Duodenal mucosa (tissue), 2 donors: ENCODE results near the gene NELFB.

Experiments used
- H3K27ac ChIP-seq: one replicate; pipeline ENCODE4 v1.7.0; 2013; ENCODE audit warnings: low read depth, low read length
- H3K27me3 ChIP-seq, 2 donors: one replicate each; pipeline ENCODE4 v1.7.0; 2013; ENCODE audit warnings: low read length in 2 of 2, control low read depth in 1 of 2; ENCODE audit not compliant: insufficient read depth in 2 of 2, control insufficient read depth in 1 of 2
- H3K36me3 ChIP-seq, 2 donors: one replicate each; pipeline ENCODE4 v1.7.0; 2013; ENCODE audit warnings: low read length in 2 of 2, control low read depth in 1 of 2; ENCODE audit not compliant: insufficient read depth in 2 of 2, control insufficient read depth in 1 of 2
- H3K4me1 ChIP-seq, 2 donors: one replicate each; pipeline ENCODE4 v1.7.0; 2013; ENCODE audit warnings: low read length in 2 of 2, control low read depth in 1 of 2; ENCODE audit not compliant: insufficient read depth in 2 of 2, control insufficient read depth in 1 of 2
- H3K4me3 ChIP-seq, 2 donors: one replicate each; pipeline ENCODE4 v1.7.0; 2013; ENCODE audit warnings: low read length in 2 of 2, low read depth in 1 of 2
- H3K9ac ChIP-seq, 2 donors: one replicate each; pipeline ENCODE4 v1.7.0; 2013; ENCODE audit warnings: low read length in 2 of 2, low read depth in 1 of 2
- H3K9me3 ChIP-seq, 2 donors: one replicate each; pipeline ENCODE4 v1.7.0; 2013; ENCODE audit warnings: low read length in 2 of 2, control low read depth in 1 of 2; ENCODE audit not compliant: control insufficient read depth in 1 of 2

The NELFB gene

DNA sequence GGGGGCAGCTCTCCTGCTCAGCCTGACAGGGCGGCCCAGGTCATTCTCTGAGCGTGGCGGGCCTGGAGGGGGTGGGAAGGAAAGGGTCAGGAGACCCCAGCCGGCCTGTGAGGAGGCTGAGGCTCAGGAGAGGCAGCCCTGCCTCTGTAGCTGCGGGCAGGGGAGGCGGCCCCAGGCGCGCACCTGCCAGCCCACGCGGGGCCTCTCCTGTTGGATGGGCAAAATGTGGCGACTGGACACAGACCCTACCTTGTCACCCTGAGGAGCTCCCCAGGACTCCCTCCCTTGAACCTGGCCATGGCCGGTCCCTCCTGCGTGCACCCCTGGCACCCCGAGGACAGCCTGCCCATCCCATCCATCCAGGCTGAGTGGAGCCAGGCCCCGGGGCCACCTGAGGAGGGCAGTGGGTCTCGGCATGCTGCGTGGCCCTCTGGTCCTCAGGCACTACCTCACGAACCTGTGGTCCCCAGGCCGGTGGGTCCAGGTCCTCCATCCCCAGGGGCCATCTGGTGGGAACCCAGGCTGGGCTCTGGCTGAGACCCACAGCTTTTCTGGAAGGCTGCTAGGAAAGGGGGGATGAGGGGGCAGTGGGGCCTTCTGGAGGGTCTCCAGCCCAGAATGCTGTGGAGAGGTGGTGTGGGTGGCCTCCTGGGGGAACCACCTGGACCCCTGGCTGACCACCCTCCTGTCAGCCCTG, 62.0 kb downstream of the NELFB start:
- H3K9me3 ChIP-seq, result no peaks in the 10 kb centered on the region
- H3K27me3 ChIP-seq, result no peaks in the 10 kb centered on the region
- no peak overlapping the region for H3K4me3 ChIP-seq
- H3K36me3 ChIP-seq, result no peaks in the 10 kb centered on the region
- H3K27ac ChIP-seq, result no peak overlapping the region
- H3K9ac ChIP-seq, result peak overlapping the region in 1 of 2 donors; percentile 10
- H3K4me1 ChIP-seq, result peaks cover 0 to 25% of the 10 kb centered on the region in 2 donors

DNA sequence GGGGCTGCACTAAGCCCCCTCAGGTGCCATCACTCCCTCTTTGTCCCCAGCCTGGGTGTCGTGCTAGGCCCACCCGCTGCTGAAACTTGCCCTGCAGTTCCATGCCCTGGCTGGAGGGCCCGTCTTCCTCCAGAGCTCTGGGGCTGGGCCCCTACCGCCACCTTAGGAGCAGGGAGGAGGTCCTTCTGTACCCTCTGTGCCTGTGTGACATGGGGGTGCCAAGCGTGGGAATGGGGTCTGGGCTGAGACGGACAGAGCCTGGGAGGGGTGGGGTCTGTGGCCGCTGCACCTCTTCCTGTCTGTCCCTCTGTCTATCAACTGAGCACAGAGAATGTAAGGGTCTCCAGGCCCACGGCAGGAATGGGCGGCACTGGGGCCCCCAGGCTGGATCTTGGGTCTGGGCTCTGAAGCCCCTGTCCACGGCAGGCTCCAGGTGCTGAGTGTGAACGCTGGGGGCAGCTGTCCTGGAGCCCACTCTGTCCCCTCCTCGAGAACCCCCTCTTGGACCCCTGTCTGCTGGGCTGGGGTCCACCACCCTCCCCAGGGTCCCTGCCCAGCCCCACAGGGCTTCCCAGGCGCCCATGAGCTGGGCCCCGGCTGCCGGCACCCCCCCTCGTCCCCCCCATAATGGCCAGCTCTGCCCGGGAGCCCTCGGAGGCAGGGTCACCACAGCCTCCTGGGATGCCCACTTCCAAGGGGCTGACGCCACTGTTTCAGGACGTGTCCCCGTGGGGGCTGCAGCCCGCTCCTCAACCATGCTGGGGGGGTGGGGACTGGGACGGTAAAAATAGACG, 62.8 kb downstream of the NELFB start:
- no peaks in the 10 kb centered on the region for H3K9me3 ChIP-seq
- H3K4me1 ChIP-seq, result peaks cover 0 to 25% of the 10 kb centered on the region in 2 donors
- no peak overlapping the region for H3K27ac ChIP-seq
- H3K4me3 ChIP-seq, result no peak overlapping the region
- no peaks in the 10 kb centered on the region for H3K36me3 ChIP-seq
- H3K9ac ChIP-seq, result no peak overlapping the region
- no peaks in the 10 kb centered on the region for H3K27me3 ChIP-seq

DNA sequence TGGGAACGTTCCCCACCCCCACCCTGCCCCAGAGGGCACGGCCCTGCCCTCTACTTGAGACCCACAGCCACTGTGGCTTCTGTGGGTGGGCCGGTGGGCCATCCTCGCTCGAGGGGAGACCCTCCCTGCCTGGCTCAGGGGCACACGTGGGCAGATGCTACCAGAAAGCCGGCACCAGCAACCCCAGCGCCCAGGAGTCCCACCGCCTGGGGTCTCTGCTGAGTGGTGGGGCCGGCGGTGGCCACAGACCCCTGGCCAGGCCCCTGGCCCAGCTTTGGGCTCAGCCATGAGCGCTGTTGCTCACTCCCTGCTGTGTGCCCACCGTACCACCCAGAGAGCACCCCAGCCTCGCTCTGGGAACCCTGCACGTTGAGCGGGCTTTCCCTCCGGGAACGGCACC, 63.5 kb downstream of the NELFB start:
- no peak overlapping the region for H3K9ac ChIP-seq
- H3K4me3 ChIP-seq, result no peak overlapping the region
- H3K36me3 ChIP-seq, result no peaks in the 10 kb centered on the region
- no peak overlapping the region for H3K27ac ChIP-seq
- H3K4me1 ChIP-seq, result peaks cover 0 to 20% of the 10 kb centered on the region in 2 donors
- no peaks in the 10 kb centered on the region for H3K27me3 ChIP-seq
- H3K9me3 ChIP-seq, result no peaks in the 10 kb centered on the region

DNA sequence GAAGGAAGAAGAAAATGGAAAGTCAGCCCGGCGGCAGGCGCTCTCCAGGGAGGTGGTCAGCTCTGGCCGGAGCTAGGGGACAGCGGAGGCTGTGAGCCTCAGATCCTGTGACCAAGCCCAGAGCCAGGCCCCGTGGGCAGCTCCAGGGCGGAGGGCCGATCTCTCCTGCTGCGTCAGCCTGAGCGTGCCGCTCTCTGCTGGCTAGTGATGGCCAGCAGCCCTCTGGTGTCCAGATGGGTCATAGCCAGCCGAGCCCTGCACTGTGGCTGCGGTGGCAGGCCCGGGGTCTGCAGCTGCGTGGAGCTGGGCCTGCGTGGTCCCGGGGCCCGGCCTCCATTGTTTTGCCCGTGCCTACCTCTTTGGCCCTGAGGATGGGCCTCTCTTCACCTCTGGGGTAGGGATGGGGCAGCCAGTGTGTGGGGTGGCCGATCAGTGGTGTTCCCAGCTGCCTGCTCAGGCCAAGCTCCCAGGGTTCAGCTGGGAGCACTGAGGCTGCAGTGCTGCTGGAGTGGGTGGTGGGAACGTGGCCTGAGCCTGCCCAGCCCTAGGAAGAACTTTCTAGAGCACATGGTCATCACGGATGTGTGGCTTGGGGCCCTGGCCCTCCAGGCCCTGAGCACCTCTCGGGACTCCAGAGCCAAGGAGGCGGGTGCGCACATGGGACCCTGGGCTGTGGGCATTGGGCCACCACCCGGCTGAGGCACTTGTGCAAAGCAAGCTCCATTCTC, 64.0 kb downstream of the NELFB start:
- no peaks in the 10 kb centered on the region for H3K36me3 ChIP-seq
- H3K9ac ChIP-seq, result no peak overlapping the region
- H3K27me3 ChIP-seq, result no peaks in the 10 kb centered on the region
- H3K9me3 ChIP-seq, result no peaks in the 10 kb centered on the region
- peaks cover 0 to 14% of the 10 kb centered on the region in 2 donors for H3K4me1 ChIP-seq
- H3K27ac ChIP-seq, result no peak overlapping the region
- H3K4me3 ChIP-seq, result no peak overlapping the region

DNA sequence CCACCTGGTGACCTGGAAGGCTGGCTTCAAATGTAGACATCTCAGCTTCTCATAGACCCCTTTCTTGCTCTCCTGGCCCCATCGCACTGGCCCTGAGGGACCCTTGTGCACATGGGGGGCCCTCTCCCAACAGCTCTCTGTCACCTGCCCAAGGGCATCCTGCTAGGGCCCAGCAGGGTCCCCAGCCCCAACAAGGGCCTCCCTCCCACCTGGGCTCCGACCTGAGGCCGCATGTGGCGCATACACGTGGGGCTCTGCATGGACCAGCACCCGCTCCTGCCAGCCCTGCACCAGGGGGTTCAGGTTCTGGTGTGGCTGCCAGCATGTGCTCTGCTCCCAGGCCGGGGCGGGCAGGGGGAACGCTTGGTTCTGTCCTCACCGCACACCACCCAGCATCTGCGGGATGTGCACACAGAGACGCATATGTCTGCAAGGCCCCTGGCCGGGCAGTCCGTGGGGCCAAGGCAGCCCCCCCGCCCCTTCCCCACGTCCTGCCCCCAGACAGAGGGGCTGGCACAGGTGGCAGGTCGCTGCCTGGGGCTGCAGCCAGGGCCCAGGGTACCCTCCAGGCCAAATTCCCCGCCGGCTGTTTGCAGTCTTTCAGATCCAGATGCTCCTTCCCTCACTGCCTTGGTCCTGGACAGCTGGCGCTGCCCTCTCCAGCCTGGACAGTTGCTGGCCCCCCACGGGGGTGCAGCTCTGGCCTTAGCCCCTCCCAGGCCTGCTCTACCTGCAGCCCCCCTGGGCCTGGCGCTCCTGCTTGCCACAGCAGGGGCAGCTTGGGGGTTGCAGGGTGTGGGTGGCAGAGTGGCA, 64.8 kb downstream of the NELFB start:
- H3K27me3 ChIP-seq, result no peaks in the 10 kb centered on the region
- H3K4me3 ChIP-seq, result no peak overlapping the region
- no peak overlapping the region for H3K9ac ChIP-seq
- H3K4me1 ChIP-seq, result peaks cover 0 to 13% of the 10 kb centered on the region in 2 donors
- no peaks in the 10 kb centered on the region for H3K9me3 ChIP-seq
- no peak overlapping the region for H3K27ac ChIP-seq
- no peaks in the 10 kb centered on the region for H3K36me3 ChIP-seq

DNA sequence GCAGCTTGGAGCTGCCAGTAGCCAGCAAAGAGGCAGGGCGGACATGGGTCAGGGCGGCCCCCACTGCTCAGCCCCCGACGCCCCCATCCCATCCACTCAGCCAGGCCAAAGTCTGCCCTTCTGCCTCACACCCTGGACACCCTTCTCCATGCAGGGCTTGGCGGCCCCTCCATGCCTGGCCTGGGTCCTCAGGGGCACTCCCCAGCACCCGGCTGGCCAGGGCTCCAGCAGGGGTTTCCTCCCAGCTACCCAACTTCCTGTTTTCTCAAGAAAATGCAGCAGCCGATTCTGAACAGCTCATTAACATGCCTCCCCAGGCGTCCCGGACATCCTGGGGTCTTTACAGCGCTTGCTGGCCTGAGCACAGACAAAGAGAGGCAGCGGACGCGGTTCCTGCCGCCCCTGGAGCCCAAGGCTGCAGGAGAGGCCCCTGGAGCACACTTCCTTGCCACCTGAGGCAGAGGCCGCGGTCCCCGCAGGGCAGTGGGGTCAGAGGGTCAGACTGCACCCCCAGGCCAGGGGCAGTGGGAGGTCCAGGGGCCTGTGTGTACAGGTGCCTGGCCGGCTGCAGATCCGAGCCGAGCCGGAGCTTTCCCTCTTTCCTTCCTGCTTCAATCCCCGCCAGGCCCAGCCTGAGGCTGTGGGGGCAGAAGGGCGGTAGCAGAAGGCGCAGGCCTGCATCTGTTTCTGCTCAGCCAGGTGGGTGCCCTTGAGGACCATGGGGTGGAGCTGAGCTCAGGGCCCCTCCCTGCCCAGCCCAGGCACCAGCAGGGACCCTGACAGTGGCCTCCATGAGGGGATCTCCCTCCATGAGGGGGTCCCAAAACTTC, 65.6 kb downstream of the NELFB start:
- Histone ChIP-seq H3K4me1 (peaks cover 0 to 13% of the 10 kb centered on the region in 2 donors), H3K27ac (no peak overlapping the region), H3K9ac (peak overlapping the region in 1 of 2 donors; percentile 12), H3K27me3 (no peaks in the 10 kb centered on the region), H3K36me3 (no peaks in the 10 kb centered on the region), H3K4me3 (peak overlapping the region in 1 of 2 donors; percentile 22), H3K9me3 (no peaks in the 10 kb centered on the region)

DNA sequence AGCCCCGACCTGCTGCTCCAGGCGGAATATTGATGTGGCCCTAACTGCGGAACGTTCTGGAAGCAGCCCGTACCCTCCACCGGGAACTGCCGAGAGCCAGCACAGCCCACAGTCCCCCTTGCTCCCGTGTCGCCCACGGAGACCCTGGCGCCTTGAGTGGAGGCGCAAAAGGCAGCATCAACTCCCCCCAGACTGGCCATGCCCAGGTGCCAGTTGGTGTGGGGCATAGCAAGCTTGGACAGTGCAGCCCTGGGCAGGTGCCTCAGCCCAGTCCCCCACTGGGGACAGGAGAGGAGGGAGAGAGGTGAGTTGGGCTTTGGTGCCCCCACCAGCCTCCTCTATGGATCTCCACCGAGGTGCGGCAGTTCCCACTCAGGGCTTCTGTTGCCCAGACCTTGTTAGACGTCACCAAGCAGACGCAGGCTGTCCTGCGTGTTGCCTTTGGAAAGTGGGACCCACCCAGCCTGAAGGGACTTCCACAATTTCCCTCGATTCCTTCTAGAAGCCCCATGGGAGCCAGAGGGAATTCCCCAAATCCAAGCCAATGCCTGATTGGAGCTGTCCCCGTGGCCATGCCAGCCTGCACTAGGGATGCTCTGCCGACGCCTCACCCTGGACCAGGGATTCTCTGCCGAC, 66.7 kb downstream of the NELFB start:
- H3K4me1 ChIP-seq, result peaks cover 0 to 8% of the 10 kb centered on the region in 2 donors
- H3K9ac ChIP-seq, result no peak overlapping the region
- no peak overlapping the region for H3K27ac ChIP-seq

More for the DNA sequence above, 66.7 kb downstream of the NELFB start:
- H3K36me3 ChIP-seq, result no peaks in the 10 kb centered on the region
- no peaks in the 10 kb centered on the region for H3K27me3 ChIP-seq
- no peak overlapping the region for H3K4me3 ChIP-seq
- H3K9me3 ChIP-seq, result no peaks in the 10 kb centered on the region
